ENCODE results near the gene TLCD5. TPM values are rescaled to one million over a fixed set of nuclear protein-coding genes. Genes with fewer than 3 reads are reported as not detected.

TLCD5 gene
- total RNA-seq, 1 experiment from 2014 or later, result 9.3 TPM

- no peak for DNase-seq (ENCODE audit: extremely low read depth, low read depth)
These were observed 50.0 kb downstream of the TLCD5 start for GRCh38 chr11:120375076-120375475.

DNA sequence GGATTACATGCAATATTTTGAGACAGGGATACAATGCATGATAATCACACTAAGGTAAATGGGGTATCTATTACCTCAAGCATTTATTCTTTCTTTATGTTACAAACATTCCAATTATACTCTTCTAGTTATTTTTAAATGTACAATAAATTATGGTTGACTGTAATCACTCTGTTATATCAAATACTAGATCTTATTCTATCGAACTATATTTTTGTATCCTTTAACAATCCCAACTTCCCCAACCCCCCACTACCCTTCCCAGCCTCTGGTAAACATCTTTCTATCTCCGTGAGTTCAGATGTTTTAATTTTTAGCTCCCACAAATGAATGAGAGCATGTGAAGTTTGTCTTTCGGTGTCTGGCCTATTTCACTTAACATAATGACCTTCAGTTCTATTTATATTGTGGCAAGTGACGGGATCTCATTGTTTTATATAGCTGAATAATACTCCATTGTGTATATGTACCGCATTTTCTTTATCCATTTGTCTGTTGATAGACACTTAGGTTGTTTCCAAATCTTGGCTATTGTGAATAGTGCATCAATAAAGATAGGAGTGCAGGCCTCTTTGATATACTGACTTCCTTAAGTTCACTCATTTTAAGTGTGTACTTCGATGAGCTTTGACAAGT is 51.6 kb downstream of the TLCD5 start:
- DNase-seq (ENCODE audit: extremely low read depth, low read depth), result no peak

- no peak for DNase-seq (ENCODE audit: extremely low read depth, low read depth)
These were observed 53.4 kb downstream of the TLCD5 start for GRCh38 chr11:120378474-120378873.

DNA sequence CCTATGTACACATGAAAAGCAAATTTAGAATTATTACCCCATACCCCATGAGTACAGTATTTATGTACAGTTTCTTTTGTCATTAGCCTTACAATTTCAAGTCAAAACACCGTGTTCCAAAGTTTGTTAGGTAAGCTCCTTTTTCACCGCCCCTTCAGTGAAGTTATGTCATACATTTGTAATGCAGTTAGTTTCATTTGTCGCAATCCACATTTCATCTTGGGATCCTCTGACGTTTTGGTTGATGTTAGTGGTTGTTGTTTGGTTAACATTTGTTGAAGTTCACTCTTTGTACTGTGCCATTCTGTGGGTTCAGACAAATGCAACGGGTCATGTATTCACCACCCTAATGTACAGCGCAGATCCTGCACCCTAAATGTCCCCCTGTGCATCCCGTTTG is 56.3 kb downstream of the TLCD5 start:
- no peak for DNase-seq (ENCODE audit: extremely low read depth, low read depth)

Small RNAs within 50 kb of the gene (small RNA-seq; reads per million reads assigned to genes)
- gene RF00100, result 355 to 16,558 reads per million in 2 experiments

Other genes starting within 250 kb of the TLCD5 start
- gene TRIM29, start 187.2 kb upstream of the TLCD5 start, total RNA-seq (2014; rRNA removed; shearing (Covaris generic)), result not detected in 2 replicates
- 7.5 and 8.3 TPM in 2 replicates for gene OAF, start 114.3 kb upstream of the TLCD5 start, total RNA-seq (2014; rRNA removed; shearing (Covaris generic))
- gene POU2F3, start 85.2 kb upstream of the TLCD5 start, total RNA-seq (2014; rRNA removed; shearing (Covaris generic)), result not detected in 2 replicates
- 30.4 and 34.6 TPM in 2 replicates for gene ARHGEF12, start 11.1 kb downstream of the TLCD5 start, total RNA-seq (2014; rRNA removed; shearing (Covaris generic))
- not detected in 2 replicates for gene GRIK4, start 186.4 kb downstream of the TLCD5 start, total RNA-seq (2014; rRNA removed; shearing (Covaris generic))

All from NCI-H460 (cell line).